Sigmoid colon (tissue), 4 donors: Measurements from ENCODE around the gene PXN.

Experiments
- CTCF ChIP-seq, 4 experiments: fragments of 450-650 bp in 3 of 4; fragments of 200-600 bp in 1 of 4; IDR thresholded peaks; one replicate each; pipeline ENCODE4 v1.5.1; 2016 to 2019; ENCODE audit warnings: antibody characterized with exemption in 4 of 4, mild to moderate bottlenecking in 3 of 4, moderate library complexity in 2 of 4
- POLR2A ChIP-seq, 2 donors: fragments of 450-650 bp; IDR thresholded peaks; one replicate each; pipeline ENCODE4 v1.6.1; 2016; ENCODE audit warnings: antibody characterized with exemption in 2 of 2, mild to moderate bottlenecking in 2 of 2, moderate library complexity in 2 of 2
- POLR2AphosphoS5 ChIP-seq, 4 donors: sonication (generic); formaldehyde crosslinking; IDR thresholded peaks; one replicate each; pipeline ENCODE4 v1.6.1; 2017; ENCODE audit warnings: antibody characterized with exemption in 4 of 4

- TF ChIP-seq CTCF (IDR thresholded peaks at IDR 0.05) (no peak), POLR2AphosphoS5 (IDR thresholded peaks at IDR 0.05) (no peak), POLR2A (IDR thresholded peaks at IDR 0.05) (no peak)
These were observed 66.5 kb downstream of the PXN start for GRCh38 chr12:120199025-120199424.
